HepG2 (cell line): Measurements from ENCODE around the gene TRAF5. TPM values are rescaled to one million over a fixed set of nuclear protein-coding genes. Genes with fewer than 3 reads are reported as not detected.
"Not testable (repeated sequence)": the region's sequence is repeated elsewhere in the genome, so short reads cannot be mapped to it uniquely, and the experiment has no call there.

Experiments used
- ATAC-seq: fragments of 200-7000 bp; cut with Tn5 transposase; 3 replicates; pipeline ENCODE4 v1.9.1; 2020; ENCODE audit warnings: mild to moderate bottlenecking, moderate library complexity
- BruUV-seq: library from RNA; stranded (reverse); fragments of 400-500 nt; replicated peaks from 2 replicates; lab custom pipeline; 2021; lab: Mats Ljungman, UMichigan
- CTCF ChIA-PET: fragments of 300-600 bp; formaldehyde crosslinking; extraction: SDS; loops from one replicate; lab custom pipeline; 2021; ENCODE audit warnings: low total read pairs, inconsistent platforms, low intra/inter-chr PET ratio; lab: Yijun Ruan, JAX
- POLR2A ChIA-PET: fragments of 350-600 bp; sonication (Branson Sonifier 250); formaldehyde crosslinking; loops from one replicate; lab custom pipeline; 2020; ENCODE audit warnings: antibody characterized with exemption, inconsistent platforms; lab: Yijun Ruan, JAX
- DNase-seq: peaks from one replicate; pipeline ENCODE4 v3.0.0-alpha.2; 2015; ENCODE audit warnings: low spot score
- FAIRE-seq: peaks from 3 replicates; lab custom pipeline; 2011; peaks lifted over from hg19 to GRCh38; lab: Jason Lieb, UNC
- H2AFZ ChIP-seq: one replicate; pipeline ENCODE4 v1.6.1; 2011; ENCODE audit warnings: low read length, inconsistent platforms
- H3K27ac ChIP-seq: fragments of 300-600 bp; 3 replicates; pipeline ENCODE4 v1.8.0; 2011; ENCODE audit warnings: mixed run types, mild to moderate bottlenecking, mixed read lengths, low read length, inconsistent platforms; ENCODE audit not compliant: insufficient read depth; ENCODE audit errors: extremely low read length
- H3K27me3 ChIP-seq, 2 experiments: fragments of 200-600 bp in 1 of 2; 2 replicates in 1 of 2; 3 replicates in 1 of 2; pipeline versions ENCODE4 v1.6.0 to v1.8.0; 2011; ENCODE audit warnings: low read length in 2 of 2, mild to moderate bottlenecking in 2 of 2, moderate library complexity in 2 of 2, inconsistent platforms in 1 of 2; ENCODE audit not compliant: insufficient read depth in 2 of 2, control insufficient read depth in 1 of 2
- H3K36me3 ChIP-seq, 2 experiments: fragments of 200-600 bp in 1 of 2; replicated peaks in 1 of 2; 2 replicates in 1 of 2; 3 replicates in 1 of 2; pipeline versions ENCODE4 v1.5.1 to v1.8.0; 2011; ENCODE audit warnings: low read length in 2 of 2, inconsistent platforms in 1 of 2; ENCODE audit not compliant: insufficient read depth in 2 of 2, control insufficient read depth in 1 of 2
- H3K4me1 ChIP-seq: 2 replicates; pipeline ENCODE4 v1.5.1; 2012; ENCODE audit warnings: low read length, inconsistent platforms; ENCODE audit not compliant: insufficient read depth
- H3K4me2 ChIP-seq: 2 replicates; pipeline ENCODE4 v1.6.0; 2011; ENCODE audit warnings: low read depth, low read length, inconsistent platforms
- H3K4me3 ChIP-seq, 3 experiments: fragments of 200-600 bp in 1 of 3; sonication (generic), shearing (Covaris generic) in 1 of 3; replicated peaks in 1 of 3; 2 replicates each; pipeline ENCODE4 v1.5.1; 2011 to 2016; ENCODE audit warnings: low read length in 3 of 3, inconsistent platforms in 2 of 3, low read depth in 2 of 3, mild to moderate bottlenecking in 2 of 3, control low read depth in 1 of 3, mixed read lengths in 1 of 3; ENCODE audit not compliant: insufficient read depth in 1 of 3
- H3K79me2 ChIP-seq: one replicate; pipeline ENCODE4 v1.6.1; 2011; ENCODE audit warnings: low read length, inconsistent platforms; ENCODE audit not compliant: insufficient read depth
- H3K9ac ChIP-seq: 2 replicates; pipeline ENCODE4 v1.6.0; 2011; ENCODE audit warnings: mild to moderate bottlenecking, low read depth, low read length, inconsistent platforms; ENCODE audit not compliant: insufficient read depth
- H3K9me3 ChIP-seq: 2 replicates; pipeline ENCODE4 v1.5.1; 2012; ENCODE audit warnings: mild to moderate bottlenecking, low read length
- H4K20me1 ChIP-seq: 2 replicates; pipeline ENCODE4 v1.6.0; 2011; ENCODE audit warnings: inconsistent platforms, mild to moderate bottlenecking, low read length, moderate library complexity; ENCODE audit not compliant: insufficient read depth
- TBP ChIP-seq: sonication (generic); formaldehyde crosslinking; IDR thresholded peaks from 2 replicates; pipeline ENCODE4 v1.5.0; 2020; ENCODE audit warnings: missing genetic modification reagents
- ZNF280D ChIP-seq: sonication (generic); formaldehyde crosslinking; IDR thresholded peaks from 2 replicates; pipeline ENCODE4 v1.5.1; 2020; ENCODE audit warnings: mild to moderate bottlenecking, missing genetic modification reagents
- ZNF468 ChIP-seq: sonication (generic); formaldehyde crosslinking; IDR thresholded peaks from 2 replicates; pipeline ENCODE4 v1.8.0; 2022; ENCODE audit warnings: mild to moderate bottlenecking, moderate library complexity, missing genetic modification reagents
- ZNF883 ChIP-seq: sonication (generic); formaldehyde crosslinking; IDR thresholded peaks from 2 replicates; pipeline ENCODE4 v1.5.1; 2020; ENCODE audit warnings: mild to moderate bottlenecking, missing genetic modification reagents; ENCODE audit errors: not compliant biosample characterization
- WGBS: methylation state at CpG from one replicate; pipeline ENCODE4 v1.1.6; 2017; ENCODE audit warnings: low lambda C conversion rate; 5-methylcytosine and 5-hydroxymethylcytosine counted together
- in situ Hi-C: cut with HindIII; loops from 2 replicates; pipeline ENCODE4 v1.10.0; 2017; ENCODE audit warnings: low pct_unique_long_range_greater_than_20kb; ENCODE audit not compliant: extremely low pct_ligation_motif_present
- intact Hi-C: fragments of 100-400 bp; cut with micrococcal nuclease; formaldehyde crosslinking; loops from one replicate; pipeline ENCODE4 v1.10.0; 2022; ENCODE audit not compliant: unreplicated experiment
- polyA plus RNA-seq, 8 experiments: library from polyadenylated mRNA; depleted of rRNA in 3 of 8; stranded (reverse) in 7 of 8; unstranded in 1 of 8; fragments of >200 nt; fragmentation: Illumina TruSeq in 4 of 8; extraction: Trizol in 4 of 8; gene quantifications; 2 replicates each; pipeline versions ENCODE4 v1.2.1 to v1.2.3, GENCODE V29; 2011 to 2016; ENCODE audit warnings: low read depth in 4 of 8, missing spikeins in 1 of 8, mixed read lengths in 1 of 8; ENCODE audit not compliant: insufficient read depth in 1 of 8
- total RNA-seq, 5 experiments: library from RNA; depleted of rRNA; stranded (reverse); fragments of >200 nt; fragmentation: Illumina TruSeq; extraction: Trizol; gene quantifications; 2 replicates each; pipeline ENCODE4 v1.2.3, GENCODE V29; 2016; ENCODE audit warnings: low read depth in 1 of 5
- TF ChIP-seq, protein P1 (sequence below): sonication (generic); formaldehyde crosslinking; IDR thresholded peaks from 2 replicates; pipeline ENCODE4 v1.5.0; 2020; ENCODE audit warnings: mild to moderate bottlenecking, missing genetic modification reagents

TRAF5 gene
- total and polyA plus RNA-seq, 2 of the 13 experiments (the other 11 are each of a cell fraction or from before 2014, with no cell fraction given): 0.27 to 1.6 TPM

GRCh38 chr1:211348547-211348946, 21.9 kb downstream of the TRAF5 start (continued):
- TF ChIP-seq, protein P1, sequence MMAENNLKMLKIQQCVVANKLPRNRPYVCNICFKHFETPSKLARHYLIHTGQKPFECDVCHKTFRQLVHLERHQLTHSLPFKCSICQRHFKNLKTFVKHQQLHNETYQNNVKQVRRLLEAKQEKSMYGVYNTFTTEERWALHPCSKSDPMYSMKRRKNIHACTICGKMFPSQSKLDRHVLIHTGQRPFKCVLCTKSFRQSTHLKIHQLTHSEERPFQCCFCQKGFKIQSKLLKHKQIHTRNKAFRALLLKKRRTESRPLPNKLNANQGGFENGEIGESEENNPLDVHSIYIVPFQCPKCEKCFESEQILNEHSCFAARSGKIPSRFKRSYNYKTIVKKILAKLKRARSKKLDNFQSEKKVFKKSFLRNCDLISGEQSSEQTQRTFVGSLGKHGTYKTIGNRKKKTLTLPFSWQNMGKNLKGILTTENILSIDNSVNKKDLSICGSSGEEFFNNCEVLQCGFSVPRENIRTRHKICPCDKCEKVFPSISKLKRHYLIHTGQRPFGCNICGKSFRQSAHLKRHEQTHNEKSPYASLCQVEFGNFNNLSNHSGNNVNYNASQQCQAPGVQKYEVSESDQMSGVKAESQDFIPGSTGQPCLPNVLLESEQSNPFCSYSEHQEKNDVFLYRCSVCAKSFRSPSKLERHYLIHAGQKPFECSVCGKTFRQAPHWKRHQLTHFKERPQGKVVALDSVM (CRISPR knock-in tag): no peak
- TF ChIP-seq ZNF280D (CRISPR knock-in tag) (no peak), ZNF468 (no peak)

DNA sequence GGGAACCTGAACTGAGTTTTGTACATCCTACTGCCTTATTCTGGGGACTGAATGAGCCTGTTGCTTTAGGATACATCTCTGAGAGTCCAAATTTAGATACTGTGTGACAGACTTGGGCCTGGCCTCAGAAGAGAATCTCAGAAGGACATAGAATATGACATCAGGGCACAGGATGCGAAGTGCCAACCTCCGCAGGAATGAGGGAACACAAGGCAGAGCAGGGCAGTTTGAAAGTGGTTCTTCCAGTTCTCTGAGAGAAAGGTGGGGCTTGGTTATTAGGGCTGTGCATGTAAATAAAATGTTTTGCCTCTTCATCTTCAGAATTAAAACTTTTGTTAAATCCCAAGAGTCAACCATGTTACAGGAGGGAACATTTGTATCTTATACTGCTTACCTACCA, 23.1 kb downstream of the TRAF5 start:
- 93% methylated on average over 2 of the region's 2 CpGs for WGBS
- in situ Hi-C loops: no loop called here

DNA sequence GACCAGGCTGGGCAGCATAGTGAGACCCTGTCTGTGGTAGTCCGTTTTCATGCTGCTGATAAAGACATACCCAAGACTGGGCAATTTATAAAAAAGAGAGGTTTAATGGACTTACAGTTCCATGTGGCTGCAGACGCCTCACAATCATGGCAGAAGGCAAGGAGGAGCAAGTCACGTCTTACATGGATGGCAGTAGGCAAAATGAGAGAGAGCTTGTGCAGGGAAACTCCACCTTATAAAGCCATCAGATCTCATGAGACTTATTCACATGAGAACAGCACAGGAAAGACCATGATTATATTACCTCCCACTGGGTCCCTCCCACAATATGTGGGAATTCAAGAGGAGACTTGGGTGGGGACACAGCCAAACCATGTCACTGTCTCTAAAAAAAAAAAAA, 25.4 kb downstream of the TRAF5 start:
- H3K27me3 ChIP-seq, POLR2A ChIA-PET, H2AFZ ChIP-seq, H3K36me3 ChIP-seq, BruUV-seq, H3K27ac ChIP-seq, H3K4me3 ChIP-seq, DNase-seq, ATAC-seq, H3K9me3 ChIP-seq, H3K79me2 ChIP-seq, in situ Hi-C loops, CTCF ChIA-PET, FAIRE-seq, H3K9ac ChIP-seq, H3K4me2 ChIP-seq, H4K20me1 ChIP-seq: not testable (repeated sequence)
- intact Hi-C loops: loop anchor here (2.0 kb wide), 1 partner anchor 29 kb away; no protein-coding TSS in a partner anchor
- WGBS: 72% methylated on average over 3 of the region's 3 CpGs
- H3K4me1 ChIP-seq: peaks cover 39% of the 10 kb centered on the region

More for the DNA sequence above, 23.1 kb downstream of the TRAF5 start:
- no peaks in the 10 kb centered on the region for H3K9me3 ChIP-seq
- no peak overlapping the region for H3K27ac ChIP-seq
- ChIA-PET CTCF (no interaction called here), POLR2A (no interaction called here)
- no peak overlapping the region for H2AFZ ChIP-seq
- no TSS peak for BruUV-seq
- no peak for ATAC-seq
- intact Hi-C loops: no loop called here
- H3K36me3 ChIP-seq: no peaks in the 10 kb centered on the region
- FAIRE-seq: no peak
- no peaks in the 10 kb centered on the region for H3K27me3 ChIP-seq
- H3K4me2 ChIP-seq: no peak overlapping the region
- H4K20me1 ChIP-seq: no peaks in the 10 kb centered on the region
- H3K4me1 ChIP-seq: peaks cover 22% of the 10 kb centered on the region
- no peak for TF ChIP-seq ZNF883
- TF ChIP-seq TBP (CRISPR knock-in tag): no peak
- no peak for DNase-seq
- no peak overlapping the region for H3K4me3 ChIP-seq
- H3K79me2 ChIP-seq: no peaks in the 10 kb centered on the region
- no peak overlapping the region for H3K9ac ChIP-seq
